GM18505 (cell line): ENCODE measurements around the gene MRPS18B.
"Not testable (repeated sequence)": the region's sequence is repeated elsewhere in the genome, so short reads cannot be mapped to it uniquely, and the experiment has no call there.

ENCODE experiments used
- ATAC-seq: cut with Tn5 transposase; IDR thresholded peaks from one replicate; pipeline ENCODE4 v1.9.1; 2021; ENCODE audit not compliant: unreplicated experiment
- POLR2A ChIP-seq: IDR thresholded peaks from 4 replicates; pipeline ENCODE4 v1.6.1; 2011; ENCODE audit warnings: borderline replicate concordance; ENCODE audit not compliant: insufficient read depth, insufficient read length; ENCODE audit errors: extremely low read depth

MRPS18B gene

GRCh38 chr6:30664994-30665767, 47.5 kb downstream of the MRPS18B start:
- TF ChIP-seq POLR2A: no peak
- ATAC-seq: no peak

- not testable (repeated sequence) for ATAC-seq
These were observed 48.7 kb downstream of the MRPS18B start for GRCh38 chr6:30666300-30666699.

- TF ChIP-seq POLR2A: no peak
- no peak for ATAC-seq
These were observed 53.3 kb downstream of the MRPS18B start for GRCh38 chr6:30670760-30671527.

DNA sequence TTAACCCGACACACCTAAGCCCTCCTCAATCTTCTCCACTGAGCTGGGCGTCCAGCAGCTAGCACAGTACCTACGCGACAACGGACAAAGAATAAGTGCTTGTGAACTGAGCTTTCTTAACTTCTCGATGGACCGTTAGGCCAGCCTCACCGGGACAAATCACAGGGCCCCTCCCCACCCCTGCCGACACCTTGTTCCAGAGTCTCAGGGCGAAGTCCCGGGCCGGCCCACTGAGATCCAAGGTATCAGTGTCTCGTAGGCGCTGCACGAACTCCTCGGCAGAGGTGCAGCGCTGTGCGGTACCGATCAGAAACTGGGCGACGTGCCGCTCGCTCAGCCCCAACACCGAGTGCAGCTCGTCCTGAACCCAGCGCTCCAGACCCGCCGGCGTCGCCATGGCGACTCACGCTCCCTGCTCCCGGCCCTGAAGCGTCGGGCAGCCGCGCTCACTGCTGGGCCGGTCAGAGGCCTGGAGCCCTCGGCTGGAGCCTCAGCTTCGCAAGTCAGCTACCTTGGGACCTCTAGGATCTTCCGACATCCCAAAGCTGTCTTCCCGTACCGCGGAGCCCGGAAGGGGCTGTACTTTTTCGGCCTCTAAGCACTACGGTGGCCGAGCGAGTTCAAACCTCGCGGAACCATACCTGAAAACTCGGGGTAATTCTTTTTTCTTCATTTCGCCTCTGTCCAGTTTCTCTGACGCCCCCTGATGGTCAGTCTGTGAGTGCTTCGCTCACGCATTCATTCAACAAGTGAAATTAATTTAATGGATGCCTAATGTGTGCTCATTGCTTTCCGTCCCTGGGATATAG, 55.0 kb downstream of the MRPS18B start, which contains the start of gene DHX16:
TSS of gene DHX16 (minus strand) at position 562 of the 809 bp plus-strand sequence. CDS start at position 397, 165 bp downstream.
- peak; percentile 67 for ATAC-seq
- TF ChIP-seq POLR2A: peak; percentile 81
